GM18499 (cell line): ENCODE results near the gene CD46.
"Not testable (repeated sequence)": the region's sequence is repeated elsewhere in the genome, so short reads cannot be mapped to it uniquely, and the experiment has no call there.

Experiments
- ATAC-seq: cut with Tn5 transposase; IDR thresholded peaks from one replicate; pipeline ENCODE4 v1.9.1; 2021; ENCODE audit warnings: moderate number of reproducible peaks; ENCODE audit not compliant: insufficient read depth, unreplicated experiment

The CD46 gene

DNA sequence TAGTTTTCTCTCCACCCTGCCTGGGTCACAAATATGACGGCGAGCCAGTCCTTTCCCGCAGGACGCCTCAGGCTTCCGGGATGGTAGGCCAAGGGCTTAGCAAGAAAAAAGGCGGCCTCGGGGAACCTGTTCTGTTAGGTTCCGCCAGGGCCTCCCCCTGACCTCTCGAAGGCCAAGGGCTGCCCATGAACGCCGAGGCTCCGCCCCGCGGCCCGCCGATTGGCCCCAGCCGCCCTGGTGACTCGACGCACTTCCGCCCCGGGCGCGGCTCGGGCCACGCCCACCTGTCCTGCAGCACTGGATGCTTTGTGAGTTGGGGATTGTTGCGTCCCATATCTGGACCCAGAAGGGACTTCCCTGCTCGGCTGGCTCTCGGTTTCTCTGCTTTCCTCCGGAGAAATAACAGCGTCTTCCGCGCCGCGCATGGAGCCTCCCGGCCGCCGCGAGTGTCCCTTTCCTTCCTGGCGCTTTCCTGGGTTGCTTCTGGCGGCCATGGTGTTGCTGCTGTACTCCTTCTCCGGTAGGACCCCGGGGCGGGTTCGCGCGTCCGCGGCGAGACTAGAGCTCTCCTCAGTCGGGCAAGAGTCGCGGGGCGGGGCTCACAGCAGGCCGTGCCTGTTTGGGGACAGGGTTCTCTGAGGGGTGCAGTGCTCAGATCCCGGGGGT is at the start of gene CD46:
Gene CD46, plus strand, starts transcription at position 265 of the 666 bp plus-strand sequence. Its CDS starts 159 bp downstream, at position 424.
- ATAC-seq: peak; percentile 66

DNA sequence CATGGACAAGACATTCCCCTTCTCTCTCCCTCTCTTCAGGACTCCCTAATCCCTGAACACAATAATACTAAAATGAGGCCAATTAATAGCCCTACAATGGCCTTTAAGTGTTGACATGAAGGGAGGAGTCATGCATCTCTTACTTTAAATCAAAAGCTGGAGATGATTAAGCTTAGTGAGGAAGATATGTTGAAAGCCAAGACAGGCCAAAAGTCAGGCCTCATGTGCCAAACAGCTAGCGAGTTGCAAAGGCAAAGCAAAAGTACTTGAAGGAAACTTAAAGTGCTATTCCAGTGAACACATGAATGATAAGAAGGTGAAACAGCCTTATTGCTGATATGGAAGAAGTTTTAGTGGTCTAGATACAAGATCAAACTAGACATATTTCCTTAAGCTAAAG is 49.5 kb upstream of the CD46 start:
- ATAC-seq: no peak

DNA sequence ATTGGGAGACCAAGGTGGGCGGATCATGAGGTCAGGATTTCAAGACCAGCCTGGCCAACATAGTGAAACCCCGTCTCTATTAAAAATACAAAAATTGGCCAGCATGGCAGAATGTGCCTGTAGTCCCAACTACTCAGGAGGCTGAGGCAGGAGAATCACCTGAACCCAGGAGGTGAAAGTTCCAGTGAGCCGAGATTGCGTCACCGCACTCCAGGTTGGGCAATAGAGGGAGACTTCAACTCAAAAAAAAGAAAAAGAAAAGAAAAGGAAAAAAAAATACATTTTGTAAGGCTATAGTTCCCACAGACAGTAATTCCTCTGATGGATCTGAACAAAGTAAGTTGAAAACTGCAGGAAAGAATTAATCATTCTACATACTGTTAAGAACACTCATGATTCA is 48.1 kb upstream of the CD46 start:
- ATAC-seq: no peak

DNA sequence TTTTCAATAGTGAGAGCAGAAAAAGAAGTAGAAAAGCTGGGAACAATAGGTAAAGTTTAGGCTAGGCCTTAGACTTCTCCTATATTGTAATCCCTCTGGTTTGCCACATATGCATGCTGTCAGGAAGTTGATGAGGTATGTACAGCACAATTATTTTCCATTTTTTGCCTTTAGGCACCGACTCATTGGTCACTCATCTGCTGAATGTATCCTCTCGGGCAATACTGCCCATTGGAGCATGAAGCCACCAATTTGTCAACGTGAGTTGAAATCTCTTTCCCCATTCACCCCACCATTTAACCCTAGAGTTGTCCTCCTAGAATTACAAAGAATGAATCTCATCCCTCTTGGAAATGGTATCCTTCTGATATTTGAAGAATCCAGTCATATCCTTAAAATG is 43.9 kb upstream of the CD46 start:
- not testable (repeated sequence) for ATAC-seq

DNA sequence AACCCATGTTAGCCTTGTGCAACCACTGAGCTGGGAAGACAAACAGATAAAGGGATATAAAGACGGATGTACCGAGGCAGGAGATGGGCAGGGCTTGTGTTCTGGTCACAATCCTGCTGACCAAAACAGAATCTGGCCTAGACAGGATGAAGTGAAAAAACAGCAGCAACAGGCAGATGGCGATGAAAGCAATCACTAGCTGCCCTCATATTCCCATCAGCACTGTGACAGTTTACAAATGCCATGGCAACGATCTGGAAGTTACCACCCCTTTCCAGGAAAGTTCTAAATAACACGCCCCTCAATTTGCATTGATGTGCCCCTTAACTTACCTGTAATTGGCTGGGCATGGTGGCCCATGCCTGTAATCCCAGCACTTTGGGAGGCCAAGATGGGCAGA is 40.6 kb upstream of the CD46 start:
- no peak for ATAC-seq

DNA sequence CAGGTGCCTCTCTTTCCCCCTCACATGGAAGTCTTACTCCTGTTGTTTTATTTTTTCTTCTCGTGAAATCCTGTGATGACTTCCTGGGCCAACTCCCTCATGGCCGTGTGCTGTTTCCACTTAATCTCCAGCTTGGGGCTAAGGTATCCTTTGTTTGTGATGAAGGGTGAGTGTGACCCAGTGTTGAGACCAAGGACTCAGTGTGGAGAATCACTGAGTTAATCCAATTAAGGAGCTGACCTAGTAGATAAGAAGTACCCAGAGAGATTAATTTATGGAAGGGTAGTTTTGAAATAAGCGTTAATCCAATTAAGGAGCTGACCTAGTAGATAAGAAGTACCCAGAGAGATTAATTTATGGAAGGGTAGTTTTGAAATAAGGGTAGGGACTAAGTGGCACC is 39.2 kb upstream of the CD46 start:
- ATAC-seq: not testable (repeated sequence)

DNA sequence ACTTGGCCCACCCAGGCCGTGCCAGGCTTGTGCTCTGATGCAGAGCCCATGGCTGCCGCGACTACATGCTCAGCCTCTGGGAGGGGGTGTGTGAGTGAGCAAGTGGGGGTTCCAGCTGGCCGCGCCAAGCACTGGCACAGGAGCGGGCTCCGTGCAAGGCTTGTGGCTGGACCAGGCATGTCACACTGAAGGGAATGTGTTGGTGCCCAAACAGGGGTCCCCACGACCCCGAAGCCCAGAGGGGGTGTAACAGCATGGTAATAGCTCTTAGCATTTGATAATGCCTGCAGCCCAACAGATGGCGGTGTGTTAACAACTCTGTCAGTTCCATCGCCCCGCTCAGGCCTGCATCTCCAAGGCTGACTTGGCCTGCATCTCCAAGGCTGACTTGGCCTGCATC is 38.3 kb upstream of the CD46 start:
- no peak for ATAC-seq

DNA sequence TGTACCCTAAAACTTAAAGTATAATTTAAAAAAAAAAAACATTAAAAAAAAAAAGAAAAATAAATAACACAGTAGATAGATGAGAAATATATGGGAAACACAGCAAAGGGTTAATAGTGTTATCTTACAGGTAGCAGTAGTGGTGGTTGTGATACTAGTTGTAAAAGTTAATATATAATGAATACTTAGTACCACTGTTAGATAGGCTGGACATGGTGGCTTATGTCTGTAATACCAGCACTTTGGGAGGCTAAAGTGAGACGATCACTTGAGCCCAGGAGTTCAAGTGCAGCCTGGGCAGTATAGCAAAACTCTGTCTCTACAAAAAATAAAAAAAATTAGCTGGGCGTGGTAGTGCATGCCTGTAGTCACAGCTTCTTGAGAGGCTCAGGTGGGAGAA is 32.6 kb upstream of the CD46 start:
- no peak for ATAC-seq

DNA sequence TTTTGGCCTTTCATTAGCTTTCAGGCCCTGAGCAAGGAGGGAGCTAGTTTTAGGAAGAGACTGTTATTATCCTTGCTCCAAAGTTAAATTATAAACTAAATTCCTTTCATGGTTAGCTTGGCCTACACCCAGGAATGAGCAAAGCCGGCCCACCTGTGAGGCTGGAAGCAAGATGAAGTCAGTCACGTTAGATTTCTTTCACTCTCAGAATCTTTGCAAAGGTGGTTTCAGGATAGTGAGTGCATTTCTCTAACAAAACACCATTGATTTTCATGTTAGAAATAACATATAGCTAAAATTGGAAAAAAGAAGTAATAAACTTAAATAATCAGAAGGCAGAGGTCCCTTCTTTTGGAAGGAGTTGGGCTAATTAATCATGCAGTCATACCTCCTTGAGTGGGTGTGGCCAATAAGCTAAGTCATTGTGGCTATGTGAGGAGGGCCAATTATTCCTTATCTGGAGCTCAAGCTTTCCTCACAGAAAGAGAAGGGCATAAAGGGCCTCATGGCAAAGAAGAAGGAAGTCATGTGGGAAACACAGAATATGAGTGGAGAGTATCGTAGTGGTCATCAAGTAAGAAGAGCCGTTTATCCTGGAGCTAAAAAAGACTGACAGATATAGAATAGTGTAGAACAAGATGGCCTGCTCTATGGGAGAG is 23.5 kb upstream of the CD46 start:
- not testable (repeated sequence) for ATAC-seq

DNA sequence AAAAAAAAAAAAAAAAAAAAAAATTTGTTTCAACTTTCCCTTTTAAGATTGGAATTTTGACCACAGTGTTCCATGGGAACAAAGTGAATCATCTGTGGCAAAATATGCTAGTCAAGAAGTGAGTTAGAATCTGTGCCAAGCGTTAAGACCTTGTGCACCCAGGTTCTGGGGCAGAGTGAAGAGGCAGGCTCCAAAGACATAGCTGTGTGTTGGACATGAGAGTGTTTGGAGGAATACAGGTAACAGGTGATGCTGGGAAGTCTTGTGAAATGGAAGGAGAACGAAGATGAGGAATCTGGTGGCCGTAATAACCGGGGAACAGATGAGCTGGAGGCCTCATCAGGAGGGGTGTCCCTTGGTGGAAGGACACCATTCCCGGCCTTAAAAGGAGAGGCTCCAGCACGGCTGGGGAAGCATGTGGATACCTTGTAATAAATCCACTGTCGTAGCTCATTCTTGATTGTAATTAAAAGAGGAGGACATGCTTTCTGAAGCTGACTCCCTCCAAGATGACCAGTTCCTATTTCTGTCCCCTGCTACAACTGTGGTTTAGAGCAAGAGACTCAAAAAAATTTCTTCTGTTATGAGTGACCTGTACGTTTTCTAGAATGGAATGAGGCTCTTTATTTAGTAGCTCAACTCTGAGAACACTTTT is 14.2 kb upstream of the CD46 start:
- not testable (repeated sequence) for ATAC-seq

DNA sequence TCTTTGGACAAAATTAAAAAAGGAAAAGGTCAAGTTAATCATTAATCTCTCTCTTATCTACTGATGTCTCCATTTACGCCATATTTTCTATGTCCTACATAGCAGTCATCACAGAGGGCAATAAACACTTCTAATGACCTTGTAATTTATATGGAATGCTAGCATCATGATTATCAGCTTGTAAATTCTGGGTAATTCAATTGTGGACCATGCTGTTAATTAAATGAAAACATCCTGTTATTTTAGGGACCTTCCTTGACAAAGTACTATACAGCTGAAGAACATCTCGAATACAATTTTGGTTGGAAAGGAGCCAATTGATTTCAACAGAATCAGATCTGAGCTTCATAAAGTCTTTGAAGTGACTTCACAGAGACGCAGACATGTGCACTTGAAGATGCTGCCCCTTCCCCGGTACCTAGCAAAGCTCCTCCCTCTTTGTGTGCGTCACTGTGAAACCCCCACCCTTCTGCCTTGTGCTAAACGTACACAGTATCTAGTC is 13.6 kb upstream of the CD46 start:
- not testable (repeated sequence) for ATAC-seq

DNA sequence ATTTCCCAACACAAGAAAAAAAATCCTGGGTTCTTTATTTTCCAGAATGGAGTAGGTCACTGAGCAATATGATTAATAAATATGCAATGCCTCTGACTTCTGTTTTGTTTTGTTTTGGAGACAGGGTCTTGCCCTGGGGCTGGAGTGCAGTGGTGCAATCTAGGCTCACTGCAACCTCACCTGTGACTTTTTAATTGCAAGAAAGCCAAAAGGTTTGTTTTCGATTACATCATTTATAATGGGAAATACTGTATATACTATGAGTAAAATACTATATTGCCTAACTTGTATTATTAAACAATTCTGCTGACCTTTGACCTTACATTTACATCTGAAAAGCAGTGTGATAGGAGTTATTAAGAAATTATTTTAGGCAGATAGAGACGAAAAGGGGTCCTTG is 11.6 kb upstream of the CD46 start:
- no peak for ATAC-seq

DNA sequence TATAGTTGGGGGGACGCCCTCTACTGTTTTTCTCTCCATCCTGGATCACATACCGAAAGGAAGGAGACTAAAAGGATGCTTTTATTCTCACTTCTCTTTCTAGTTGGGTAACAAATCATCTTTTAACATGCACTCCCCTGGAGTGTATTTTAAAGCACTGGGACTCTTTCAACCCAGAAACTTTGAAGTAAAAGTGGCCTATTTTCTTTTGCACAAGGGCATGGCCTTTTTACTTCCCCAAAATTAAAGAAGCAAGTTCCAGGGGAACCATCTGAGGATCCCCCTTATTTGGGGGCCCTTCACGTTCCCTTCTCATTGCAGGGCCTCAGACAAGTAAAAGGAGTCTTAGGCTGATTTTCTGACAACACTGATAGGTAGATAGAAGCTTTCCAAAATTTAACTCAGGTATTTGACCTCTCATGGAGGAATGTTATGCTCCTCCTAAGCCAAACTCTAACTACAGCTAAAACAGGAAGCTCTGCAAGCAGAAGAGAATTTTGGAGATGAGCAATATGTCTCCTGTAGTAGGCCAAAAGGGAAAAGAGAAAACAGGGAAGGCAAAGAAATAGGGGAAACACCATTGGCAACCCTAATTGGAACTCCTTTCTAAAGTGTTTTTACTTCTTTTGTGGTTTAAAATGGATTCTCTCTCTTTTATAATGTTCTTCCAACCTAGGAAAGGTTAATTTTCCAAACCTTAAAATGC is 8.9 kb upstream of the CD46 start:
- ATAC-seq: no peak

DNA sequence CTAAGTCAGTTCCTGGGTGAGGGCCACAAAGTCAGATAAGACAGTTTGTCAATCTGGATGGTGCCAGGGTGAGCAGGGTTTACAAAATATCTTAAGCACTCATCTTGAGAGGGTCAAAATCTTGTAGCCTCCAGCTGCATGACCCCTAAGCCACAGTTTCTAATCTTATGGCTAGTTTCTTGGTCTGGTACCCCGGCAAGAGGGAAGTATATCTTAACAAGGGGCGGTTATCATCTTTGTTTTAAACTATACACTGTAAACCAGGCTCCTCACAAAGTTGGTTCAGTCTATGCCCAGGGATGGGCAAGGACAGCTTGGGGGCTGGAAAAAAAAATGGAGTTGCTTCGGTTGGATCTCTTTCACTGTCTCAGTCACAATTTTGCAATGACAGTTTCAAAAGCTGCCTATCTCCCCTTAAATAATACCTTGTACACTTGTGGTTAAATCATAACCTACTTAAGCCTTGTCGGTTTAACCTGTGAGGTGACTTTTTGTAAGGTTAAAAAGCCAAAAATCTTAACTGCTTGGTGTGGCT is 7.8 kb upstream of the CD46 start:
- no peak for ATAC-seq

DNA sequence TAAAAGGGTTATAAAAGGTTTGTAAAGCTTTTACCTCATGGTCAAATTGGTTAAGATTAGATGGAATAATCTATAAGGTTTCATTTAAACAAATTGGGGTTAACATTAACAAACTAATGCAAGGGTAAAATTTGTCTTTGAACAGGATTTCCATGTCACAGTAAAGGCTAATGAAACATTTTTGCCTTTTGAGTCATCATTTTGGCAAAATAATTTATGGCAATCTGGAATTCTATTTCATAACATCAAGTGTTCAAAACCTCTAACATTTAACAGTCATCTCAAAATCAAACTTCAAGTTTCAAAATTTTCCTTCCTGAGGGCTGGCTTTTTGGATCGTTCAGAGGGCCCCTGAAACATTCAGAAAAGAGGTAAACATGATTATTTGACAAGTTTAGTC is 6.6 kb upstream of the CD46 start:
- no peak for ATAC-seq

DNA sequence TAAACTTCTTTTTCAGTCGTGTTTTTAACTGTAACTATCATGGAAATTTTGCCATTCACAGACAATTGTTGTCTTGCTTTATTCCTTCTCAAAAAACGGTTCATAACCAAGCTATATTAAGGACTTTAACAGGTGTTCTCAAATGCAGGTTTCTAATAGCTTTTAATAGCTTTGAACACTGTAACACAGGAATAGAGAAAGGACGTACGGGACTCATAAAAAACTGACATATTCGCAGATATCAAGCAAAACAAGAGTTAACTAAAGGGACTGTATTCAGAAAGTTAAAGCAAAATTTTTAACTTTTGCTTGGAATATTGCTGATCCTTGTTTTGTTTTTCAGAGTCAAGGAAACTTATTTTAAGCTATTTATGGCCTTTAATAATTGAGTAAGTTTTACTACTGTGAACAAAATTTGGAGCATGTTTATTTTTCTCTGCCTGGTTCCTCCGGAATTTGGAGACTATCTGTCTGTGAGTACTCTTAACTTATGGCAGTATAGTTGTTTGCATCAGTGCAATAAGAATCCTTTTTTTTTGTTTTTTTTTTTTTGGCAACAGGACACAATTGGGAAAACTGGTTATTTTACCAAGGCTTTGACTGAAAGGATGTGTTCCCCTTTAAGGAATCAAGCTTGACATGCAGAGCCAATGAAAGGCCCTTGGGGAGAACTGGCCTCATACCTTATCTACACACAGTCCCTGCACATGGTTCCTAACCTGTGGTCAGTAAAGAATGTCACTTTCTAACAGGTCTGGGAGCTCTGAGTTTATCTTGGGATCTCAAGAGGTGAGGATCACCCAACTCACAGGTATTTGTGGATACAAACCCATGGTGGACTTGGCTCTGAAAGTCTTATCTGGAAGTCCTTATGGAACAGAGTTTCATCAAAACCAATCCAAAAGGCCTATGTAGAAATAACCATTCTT is 5.8 kb upstream of the CD46 start:
- ATAC-seq: no peak

DNA sequence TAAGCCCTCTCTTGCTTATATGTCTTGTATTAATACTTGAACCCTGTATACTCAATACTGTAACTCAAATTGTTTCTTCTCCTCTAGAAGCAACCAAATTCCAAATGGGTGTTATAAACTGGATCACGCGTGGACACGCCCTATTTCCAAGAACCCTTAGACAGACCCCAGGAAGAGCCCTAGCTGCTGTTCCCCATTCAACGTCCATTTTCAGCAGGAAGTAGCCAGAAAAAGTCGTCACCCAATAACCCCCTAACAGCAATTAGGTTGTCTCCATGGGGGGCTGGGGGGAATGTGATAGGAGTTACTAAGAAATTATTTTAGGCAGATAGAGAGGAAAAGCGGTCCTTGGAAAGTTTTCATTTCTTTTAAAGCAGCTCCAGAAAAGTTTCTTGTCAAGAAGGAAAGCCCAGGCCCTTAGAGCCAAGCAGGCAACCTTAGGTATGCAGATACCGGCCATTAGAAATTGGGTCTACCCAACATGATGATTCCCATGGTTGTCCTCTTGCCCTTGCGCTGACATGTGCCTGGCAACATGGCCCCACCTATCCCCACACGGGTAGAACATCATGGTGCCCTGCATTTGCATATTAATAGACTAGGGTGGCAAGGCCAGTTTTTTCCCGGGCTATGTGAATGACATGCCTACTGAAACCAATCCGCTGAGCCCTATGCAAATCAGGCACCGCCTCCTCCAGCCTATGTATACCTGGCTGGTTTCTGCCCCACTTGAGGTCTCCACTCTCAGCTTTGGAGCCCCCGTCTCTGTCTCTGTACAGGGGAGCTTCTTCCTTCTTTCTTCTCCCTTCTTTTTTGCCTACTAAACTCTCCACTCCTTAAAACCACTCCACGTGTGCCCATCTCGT is 4.0 kb upstream of the CD46 start:
- no peak for ATAC-seq

DNA sequence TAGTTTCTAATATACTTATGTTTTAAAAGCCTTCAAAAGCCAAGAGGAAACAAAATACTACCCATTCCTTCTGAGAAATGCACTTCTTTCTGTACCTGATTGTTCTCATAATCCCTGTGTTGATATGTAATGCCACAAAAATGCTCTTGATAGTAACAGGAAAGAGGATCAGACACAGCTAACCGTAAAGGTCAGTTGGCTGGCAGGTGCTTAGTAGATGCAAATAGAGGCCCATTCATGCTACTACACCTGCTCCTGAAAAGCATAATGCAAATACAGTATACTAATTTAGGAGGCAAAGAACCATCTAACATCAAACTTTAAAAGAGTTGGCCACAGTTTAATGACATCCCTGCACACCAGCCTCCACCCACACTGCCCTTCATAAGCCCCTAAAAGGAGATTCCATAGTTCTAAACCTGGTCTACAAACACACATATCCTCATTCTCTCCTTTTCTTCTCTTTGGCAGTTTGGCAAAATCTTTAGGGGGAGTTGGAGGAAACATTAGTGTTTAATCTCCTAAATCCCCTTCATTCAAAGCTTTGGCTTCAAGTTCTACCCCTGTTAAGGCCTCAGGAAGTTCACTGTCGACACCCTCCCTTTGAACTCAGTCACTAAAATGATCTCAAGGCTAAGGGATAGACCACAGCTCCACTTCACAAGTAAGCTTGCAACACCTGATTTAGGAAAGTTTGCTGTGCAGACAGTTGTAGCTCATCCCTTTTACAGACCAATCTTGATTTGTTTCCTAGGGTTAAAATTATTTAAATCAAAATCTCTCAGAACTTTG is 2.9 kb upstream of the CD46 start:
- no peak for ATAC-seq
